ENCODE measurements around the gene ATP6V1G2.

ATP6V1G2 gene

GRCh38 chr6:31546339-31546957, at the start of gene ATP6V1G2 (continued):
- no peak for TF ChIP-seq PRDM10 (tag by site-specific recombination; IDR thresholded peaks at IDR 0.05)
- TF ChIP-seq ZBTB17 (tag by site-specific recombination; IDR thresholded peaks at IDR 0.05): peak; percentile 87
- no peak for TF ChIP-seq ZSCAN23 (tag by site-specific recombination; IDR thresholded peaks at IDR 0.05)
- no peak for TF ChIP-seq ZNF645 (tag by site-specific recombination; IDR thresholded peaks at IDR 0.05)
- TF ChIP-seq ZNF416 (tag by site-specific recombination; IDR thresholded peaks at IDR 0.05): no peak
- peak; percentile 81; the same call in 1 of the 2 replicates for TF ChIP-seq TRIM28 (IDR thresholded peaks at IDR 0.05; ENCODE audit: borderline replicate concordance, low read length)

GRCh38 chr6:31592396-31592771, 46.0 kb upstream of the ATP6V1G2 start:
- POLR2A ChIA-PET: interaction anchor here (1.3 to 2.0 kb wide), 2 partner anchors 12 to 50 kb away, joined by 3 to 7 read pairs; partner anchors contain the start of gene DDX39B
- no peak overlapping the region for H3K27ac ChIP-seq (ENCODE audit: extremely low read depth, low read depth, low read length)
- CTCF ChIA-PET: interaction anchor here (1.8 to 12.8 kb wide), 3 partner anchors 10 to 47 kb away, joined by 4 to 518 read pairs (median 431); partner anchors contain the start of genes ATP6V1G2, DDX39B, LST1 and LTB

More at GRCh38 chr6:31592396-31592771, 46.0 kb upstream of the ATP6V1G2 start:
- no peak for TF ChIP-seq MEIS1 (CRISPR knock-in tag; IDR thresholded peaks at IDR 0.05; ENCODE audit: borderline replicate concordance)
- TF ChIP-seq ZNF26 (tag by site-specific recombination; IDR thresholded peaks at IDR 0.05): no peak
- TF ChIP-seq PRDM1 (tag by site-specific recombination; IDR thresholded peaks at IDR 0.05): no peak
- no peak for TF ChIP-seq ZNF544 (tag by site-specific recombination; IDR thresholded peaks at IDR 0.05)
- TF ChIP-seq FEZF1 (tag by site-specific recombination; IDR thresholded peaks at IDR 0.05): no peak
- no peak for TF ChIP-seq CTCF (tag by site-specific recombination; IDR thresholded peaks at IDR 0.05)
- TF ChIP-seq ZBTB26 (tag by site-specific recombination; optimal IDR thresholded peaks at IDR 0.05): no peak
- no peak for TF ChIP-seq ZNF555 (tag by site-specific recombination; conservative IDR thresholded peaks at IDR 0.05)
- no peak for TF ChIP-seq HOXC10 (CRISPR knock-in tag; IDR thresholded peaks at IDR 0.05)
- no peak for TF ChIP-seq ZBTB21 (tag by site-specific recombination; IDR thresholded peaks at IDR 0.05)
- TF ChIP-seq ELK4 (IDR thresholded peaks at IDR 0.05; ENCODE audit: borderline replicate concordance, low read depth, low read length): no peak
- Histone ChIP-seq H3K36me3 (ENCODE audit: control insufficient read depth in 2 of 2, insufficient read depth in 1 of 2, low read length in 2 of 2) (no peaks in the 10 kb centered on the region), H3K9me3 (ENCODE audit: control insufficient read depth, insufficient read depth, low read depth, low read length) (no peaks in the 10 kb centered on the region), H3K4me3 (ENCODE audit: low read depth, low read length) (no peak overlapping the region), H3K4me1 (ENCODE audit: control insufficient read depth, insufficient read depth, low read length) (no peaks in the 10 kb centered on the region)

Measured in HEK293 (cell line).